ENCODE results near the gene NFIX. TPM values are rescaled to one million over a fixed set of nuclear protein-coding genes. Genes with fewer than 3 reads are reported as not detected.

NFIX gene
- polyA plus RNA-seq, 1 donor (not counting 4 experiments of a cell fraction or from before 2014, with no cell fraction given) = 5.2 TPM

DNA sequence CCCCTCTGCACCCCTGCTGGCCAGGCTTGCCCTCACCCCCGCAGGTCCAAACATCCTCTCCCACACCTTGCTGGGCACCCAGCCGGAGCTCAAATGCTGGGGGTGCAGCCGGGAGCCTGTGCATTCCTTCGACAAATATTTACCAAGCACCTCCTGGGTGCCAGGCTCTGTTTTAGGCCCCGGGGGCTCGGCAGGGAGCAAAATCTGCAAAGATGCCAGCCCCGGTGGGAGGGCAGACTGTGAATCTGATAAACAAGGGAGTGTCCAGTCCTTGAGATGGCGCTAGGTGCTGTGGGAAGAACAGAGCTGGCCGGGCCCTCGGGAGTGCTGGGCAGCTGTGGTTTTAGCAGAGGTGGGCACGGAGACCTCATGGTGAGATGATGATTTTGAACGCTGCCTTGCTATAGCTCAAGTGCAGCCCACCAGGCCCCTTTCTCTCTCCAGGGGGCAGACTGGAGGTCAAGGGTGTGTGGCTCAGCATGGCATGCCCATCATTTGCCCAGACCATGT lies 10.6 kb downstream of the NFIX start:
- H3K4me3 ChIP-seq (ENCODE audit: control insufficient read depth in 2 of 3, extremely low read depth in 1 of 3, insufficient read depth in 2 of 3, low read depth in 1 of 3, low read length in 3 of 3) = no peak overlapping the region
- H3K36me3 ChIP-seq (ENCODE audit: control insufficient read depth in 2 of 2, extremely low read depth in 1 of 2, insufficient read depth in 2 of 2, low read length in 2 of 2) = peaks cover 0 to 2% of the 10 kb centered on the region in 2 experiments
- dilution Hi-C loops (cut with MboI; ENCODE audit: extremely low pct_ligation_motif_present, low sequenced_read_pairs) = no loop called here
- no peak for DNase-seq (ENCODE audit: low read depth, low spot score)
- H3K27me3 ChIP-seq (ENCODE audit: control insufficient read depth, extremely low read depth, insufficient read depth, low read length) = no peaks in the 10 kb centered on the region
- no peak overlapping the region for H2AFZ ChIP-seq (ENCODE audit: control insufficient read depth, low read length)
- peaks cover 86% of the 10 kb centered on the region for H3K4me1 ChIP-seq (ENCODE audit: control insufficient read depth, extremely low read depth, insufficient read depth, low read length)
- H3K27ac ChIP-seq (ENCODE audit: control insufficient read depth, insufficient read depth, low read length) = no peak overlapping the region
- H3K9me3 ChIP-seq (ENCODE audit: control insufficient read depth, low read depth, low read length) = no peaks in the 10 kb centered on the region
- H4K20me1 ChIP-seq (ENCODE audit: control insufficient read depth, extremely low read depth, insufficient read depth, low read length) = no peaks in the 10 kb centered on the region
- H3K4me2 ChIP-seq (ENCODE audit: control insufficient read depth, extremely low read depth, insufficient read depth, low read depth, low read length) = no peak overlapping the region
- FAIRE-seq = no peak
- TF ChIP-seq, protein P1, sequence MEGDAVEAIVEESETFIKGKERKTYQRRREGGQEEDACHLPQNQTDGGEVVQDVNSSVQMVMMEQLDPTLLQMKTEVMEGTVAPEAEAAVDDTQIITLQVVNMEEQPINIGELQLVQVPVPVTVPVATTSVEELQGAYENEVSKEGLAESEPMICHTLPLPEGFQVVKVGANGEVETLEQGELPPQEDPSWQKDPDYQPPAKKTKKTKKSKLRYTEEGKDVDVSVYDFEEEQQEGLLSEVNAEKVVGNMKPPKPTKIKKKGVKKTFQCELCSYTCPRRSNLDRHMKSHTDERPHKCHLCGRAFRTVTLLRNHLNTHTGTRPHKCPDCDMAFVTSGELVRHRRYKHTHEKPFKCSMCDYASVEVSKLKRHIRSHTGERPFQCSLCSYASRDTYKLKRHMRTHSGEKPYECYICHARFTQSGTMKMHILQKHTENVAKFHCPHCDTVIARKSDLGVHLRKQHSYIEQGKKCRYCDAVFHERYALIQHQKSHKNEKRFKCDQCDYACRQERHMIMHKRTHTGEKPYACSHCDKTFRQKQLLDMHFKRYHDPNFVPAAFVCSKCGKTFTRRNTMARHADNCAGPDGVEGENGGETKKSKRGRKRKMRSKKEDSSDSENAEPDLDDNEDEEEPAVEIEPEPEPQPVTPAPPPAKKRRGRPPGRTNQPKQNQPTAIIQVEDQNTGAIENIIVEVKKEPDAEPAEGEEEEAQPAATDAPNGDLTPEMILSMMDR (optimal IDR thresholded peaks at IDR 0.05 in 1 of 3, IDR thresholded peaks at IDR 0.05 in 1 of 3, conservative IDR thresholded peaks at IDR 0.05 in 1 of 3; ENCODE audit: extremely low read depth in 1 of 3, insufficient read depth in 2 of 3, low read length in 3 of 3) = no peak
- TF ChIP-seq EZH2 (IDR thresholded peaks at IDR 0.05; ENCODE audit: low read length) = no peak
- no peak overlapping the region for H3K9ac ChIP-seq (ENCODE audit: control insufficient read depth, extremely low read depth, insufficient read depth, low read length)
- no peaks in the 10 kb centered on the region for H3K9me1 ChIP-seq (ENCODE audit: control insufficient read depth, extremely low read depth, insufficient read depth, low read length)
- peaks cover 62% of the 10 kb centered on the region for H3K79me2 ChIP-seq (ENCODE audit: control insufficient read depth, insufficient read depth, low read length)

GRCh38 chr19:13006431-13007281 lies 11.4 kb downstream of the NFIX start:
- no peak overlapping the region for H3K4me3 ChIP-seq (ENCODE audit: control insufficient read depth in 2 of 3, extremely low read depth in 1 of 3, insufficient read depth in 2 of 3, low read depth in 1 of 3, low read length in 3 of 3)
- peaks cover 81% of the 10 kb centered on the region for H3K4me1 ChIP-seq (ENCODE audit: control insufficient read depth, extremely low read depth, insufficient read depth, low read length)
- peak overlapping the region; percentile 32 for H3K27ac ChIP-seq (ENCODE audit: control insufficient read depth, insufficient read depth, low read length)
- no peaks in the 10 kb centered on the region for H3K36me3 ChIP-seq (ENCODE audit: control insufficient read depth in 2 of 2, extremely low read depth in 1 of 2, insufficient read depth in 2 of 2, low read length in 2 of 2)
- H3K9ac ChIP-seq (ENCODE audit: control insufficient read depth, extremely low read depth, insufficient read depth, low read length) = peak overlapping the region; percentile 18
- peaks cover 2% of the 10 kb centered on the region for H3K27me3 ChIP-seq (ENCODE audit: control insufficient read depth, extremely low read depth, insufficient read depth, low read length)
- H3K9me1 ChIP-seq (ENCODE audit: control insufficient read depth, extremely low read depth, insufficient read depth, low read length) = no peaks in the 10 kb centered on the region
- H3K79me2 ChIP-seq (ENCODE audit: control insufficient read depth, insufficient read depth, low read length) = peaks cover 60% of the 10 kb centered on the region
- dilution Hi-C loops (cut with MboI; ENCODE audit: extremely low pct_ligation_motif_present, low sequenced_read_pairs) = no loop called here
- TF ChIP-seq, protein P1 (optimal IDR thresholded peaks at IDR 0.05 in 1 of 3, IDR thresholded peaks at IDR 0.05 in 1 of 3, conservative IDR thresholded peaks at IDR 0.05 in 1 of 3; ENCODE audit: extremely low read depth in 1 of 3, insufficient read depth in 2 of 3, low read length in 3 of 3) = no peak
- no peak for TF ChIP-seq EZH2 (IDR thresholded peaks at IDR 0.05; ENCODE audit: low read length)
- DNase-seq (ENCODE audit: low read depth, low spot score) = no peak
- peak overlapping the region; percentile 68 for H3K4me2 ChIP-seq (ENCODE audit: control insufficient read depth, extremely low read depth, insufficient read depth, low read depth, low read length)
- FAIRE-seq = no peak
- H3K9me3 ChIP-seq (ENCODE audit: control insufficient read depth, low read depth, low read length) = no peaks in the 10 kb centered on the region
- H2AFZ ChIP-seq (ENCODE audit: control insufficient read depth, low read length) = no peak overlapping the region
- no peaks in the 10 kb centered on the region for H4K20me1 ChIP-seq (ENCODE audit: control insufficient read depth, extremely low read depth, insufficient read depth, low read length)
